ENCODE data around the gene CHST15.

DNA sequence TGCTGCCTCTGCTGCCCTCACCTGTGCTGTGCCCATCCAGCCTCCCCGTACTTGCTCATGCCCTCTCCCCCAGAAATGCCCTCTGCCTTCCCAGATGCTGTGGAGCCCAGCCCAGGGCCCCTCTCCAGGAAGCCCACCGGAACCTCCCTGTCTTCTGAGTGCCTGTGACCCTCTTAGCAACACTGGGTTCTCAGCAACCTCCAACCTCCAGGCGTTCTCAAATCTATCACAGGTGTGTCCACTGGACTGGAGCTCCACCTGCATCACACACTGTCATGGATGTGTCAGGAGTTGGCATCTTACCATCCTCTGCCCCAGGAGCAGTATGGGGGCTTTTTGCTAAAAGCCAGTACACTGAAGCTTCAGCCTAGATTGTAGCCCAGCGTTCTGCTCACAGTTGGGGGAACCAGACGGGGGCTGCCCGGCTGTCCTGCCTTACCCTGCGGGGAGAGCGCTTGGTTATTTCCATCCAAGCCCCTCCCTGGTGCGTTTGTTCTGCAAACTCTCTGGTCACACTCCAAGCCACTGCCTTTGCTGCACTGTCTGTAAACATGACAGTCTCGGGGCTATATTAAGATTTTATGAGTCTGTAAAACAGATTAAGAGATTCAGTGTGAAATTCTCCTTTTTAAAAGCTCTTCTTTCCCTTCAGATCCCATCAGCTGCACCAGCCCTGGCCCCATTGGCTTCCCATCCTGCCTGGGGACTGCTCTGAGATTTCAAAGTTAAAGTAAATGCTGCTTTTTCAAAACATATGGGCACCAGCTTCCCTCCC lies 130.5 kb downstream of the CHST15 start:
- TF ChIP-seq, protein P1, sequence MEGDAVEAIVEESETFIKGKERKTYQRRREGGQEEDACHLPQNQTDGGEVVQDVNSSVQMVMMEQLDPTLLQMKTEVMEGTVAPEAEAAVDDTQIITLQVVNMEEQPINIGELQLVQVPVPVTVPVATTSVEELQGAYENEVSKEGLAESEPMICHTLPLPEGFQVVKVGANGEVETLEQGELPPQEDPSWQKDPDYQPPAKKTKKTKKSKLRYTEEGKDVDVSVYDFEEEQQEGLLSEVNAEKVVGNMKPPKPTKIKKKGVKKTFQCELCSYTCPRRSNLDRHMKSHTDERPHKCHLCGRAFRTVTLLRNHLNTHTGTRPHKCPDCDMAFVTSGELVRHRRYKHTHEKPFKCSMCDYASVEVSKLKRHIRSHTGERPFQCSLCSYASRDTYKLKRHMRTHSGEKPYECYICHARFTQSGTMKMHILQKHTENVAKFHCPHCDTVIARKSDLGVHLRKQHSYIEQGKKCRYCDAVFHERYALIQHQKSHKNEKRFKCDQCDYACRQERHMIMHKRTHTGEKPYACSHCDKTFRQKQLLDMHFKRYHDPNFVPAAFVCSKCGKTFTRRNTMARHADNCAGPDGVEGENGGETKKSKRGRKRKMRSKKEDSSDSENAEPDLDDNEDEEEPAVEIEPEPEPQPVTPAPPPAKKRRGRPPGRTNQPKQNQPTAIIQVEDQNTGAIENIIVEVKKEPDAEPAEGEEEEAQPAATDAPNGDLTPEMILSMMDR (IDR thresholded peaks at IDR 0.05; ENCODE audit: low read depth, low read length, missing input control), result no peak
- TF ChIP-seq, protein P2, sequence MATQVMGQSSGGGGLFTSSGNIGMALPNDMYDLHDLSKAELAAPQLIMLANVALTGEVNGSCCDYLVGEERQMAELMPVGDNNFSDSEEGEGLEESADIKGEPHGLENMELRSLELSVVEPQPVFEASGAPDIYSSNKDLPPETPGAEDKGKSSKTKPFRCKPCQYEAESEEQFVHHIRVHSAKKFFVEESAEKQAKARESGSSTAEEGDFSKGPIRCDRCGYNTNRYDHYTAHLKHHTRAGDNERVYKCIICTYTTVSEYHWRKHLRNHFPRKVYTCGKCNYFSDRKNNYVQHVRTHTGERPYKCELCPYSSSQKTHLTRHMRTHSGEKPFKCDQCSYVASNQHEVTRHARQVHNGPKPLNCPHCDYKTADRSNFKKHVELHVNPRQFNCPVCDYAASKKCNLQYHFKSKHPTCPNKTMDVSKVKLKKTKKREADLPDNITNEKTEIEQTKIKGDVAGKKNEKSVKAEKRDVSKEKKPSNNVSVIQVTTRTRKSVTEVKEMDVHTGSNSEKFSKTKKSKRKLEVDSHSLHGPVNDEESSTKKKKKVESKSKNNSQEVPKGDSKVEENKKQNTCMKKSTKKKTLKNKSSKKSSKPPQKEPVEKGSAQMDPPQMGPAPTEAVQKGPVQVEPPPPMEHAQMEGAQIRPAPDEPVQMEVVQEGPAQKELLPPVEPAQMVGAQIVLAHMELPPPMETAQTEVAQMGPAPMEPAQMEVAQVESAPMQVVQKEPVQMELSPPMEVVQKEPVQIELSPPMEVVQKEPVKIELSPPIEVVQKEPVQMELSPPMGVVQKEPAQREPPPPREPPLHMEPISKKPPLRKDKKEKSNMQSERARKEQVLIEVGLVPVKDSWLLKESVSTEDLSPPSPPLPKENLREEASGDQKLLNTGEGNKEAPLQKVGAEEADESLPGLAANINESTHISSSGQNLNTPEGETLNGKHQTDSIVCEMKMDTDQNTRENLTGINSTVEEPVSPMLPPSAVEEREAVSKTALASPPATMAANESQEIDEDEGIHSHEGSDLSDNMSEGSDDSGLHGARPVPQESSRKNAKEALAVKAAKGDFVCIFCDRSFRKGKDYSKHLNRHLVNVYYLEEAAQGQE (IDR thresholded peaks at IDR 0.05), result no peak
- TF ChIP-seq HNF4A (conservative IDR thresholded peaks at IDR 0.05), result no peak
- TF ChIP-seq RAD21 (IDR thresholded peaks at IDR 0.05), result no peak
- TF ChIP-seq, protein P3, sequence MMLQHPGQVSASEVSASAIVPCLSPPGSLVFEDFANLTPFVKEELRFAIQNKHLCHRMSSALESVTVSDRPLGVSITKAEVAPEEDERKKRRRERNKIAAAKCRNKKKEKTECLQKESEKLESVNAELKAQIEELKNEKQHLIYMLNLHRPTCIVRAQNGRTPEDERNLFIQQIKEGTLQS (IDR thresholded peaks at IDR 0.05), result no peak
- no peak for TF ChIP-seq JUND (IDR thresholded peaks at IDR 0.05)
- no peak for TF ChIP-seq YY1 (IDR thresholded peaks at IDR 0.05)
- no peak for TF ChIP-seq RXRA (IDR thresholded peaks at IDR 0.05)
- no peak for TF ChIP-seq FOXA2 (IDR thresholded peaks at IDR 0.05)
